SK-N-SH (cell line): ENCODE results near the gene LY6G5C. TPM values are rescaled to one million over a fixed set of nuclear protein-coding genes. Genes with fewer than 3 reads are reported as not detected.

Experiments
- CTCF ChIA-PET: fragments of 300-600, 350-600 bp; formaldehyde crosslinking; extraction: SDS; loops from one replicate; lab custom pipeline; 2021; lab: Yijun Ruan, JAX
- POLR2A ChIA-PET: fragments of 350-600 bp; sonication (Branson Sonifier 250); formaldehyde crosslinking; extraction: SDS; loops from one replicate; lab custom pipeline; 2020; ENCODE audit warnings: antibody characterized with exemption, inconsistent platforms; lab: Yijun Ruan, JAX
- DNase-seq: peaks from one replicate; pipeline ENCODE4 v3.0.0; 2012
- H2AFZ ChIP-seq: fragments of 200-600 bp; sonication (generic); 2 replicates; pipeline ENCODE4 v1.8.1; 2016; ENCODE audit warnings: antibody characterized with exemption, mild to moderate bottlenecking, low read depth
- H3F3A ChIP-seq: fragments of 200-600 bp; sonication (generic); replicated peaks from 2 replicates; pipeline ENCODE3; 2016; ENCODE audit warnings: antibody characterized with exemption, mild to moderate bottlenecking; ENCODE audit not compliant: insufficient read depth
- H3K27ac ChIP-seq, 2 experiments: fragments of 200-500 bp in 1 of 2; fragments of 200-600 bp in 1 of 2; sonication (Bioruptor generic) in 1 of 2; sonication (generic), shearing (Covaris generic) in 1 of 2; 2 replicates each; pipeline versions ENCODE4 v1.5.1 to v1.6.1; 2014 to 2016; ENCODE audit warnings: low read depth in 2 of 2, inconsistent platforms in 1 of 2, low read length in 1 of 2, mild to moderate bottlenecking in 1 of 2, mixed read lengths in 1 of 2
- H3K27me3 ChIP-seq: fragments of 200-600 bp; sonication (generic), shearing (Covaris generic); 2 replicates; pipeline ENCODE4 v1.6.1; 2016; ENCODE audit warnings: mixed run types; ENCODE audit not compliant: insufficient read depth
- H3K36me3 ChIP-seq, 2 experiments: fragments of 200-500 bp in 1 of 2; fragments of 200-600 bp in 1 of 2; sonication (Bioruptor generic) in 1 of 2; sonication (generic) in 1 of 2; replicated peaks in 1 of 2; 2 replicates each; pipeline versions ENCODE3 to v1.5.1; 2014 to 2016; ENCODE audit warnings: low read length in 1 of 2, mild to moderate bottlenecking in 1 of 2; ENCODE audit not compliant: insufficient read depth in 2 of 2, control insufficient read depth in 1 of 2
- H3K4me1 ChIP-seq, 2 experiments: fragments of 200-500 bp in 1 of 2; fragments of 200-600 bp in 1 of 2; sonication (Bioruptor generic) in 1 of 2; sonication (generic), shearing (Covaris generic) in 1 of 2; 2 replicates each; pipeline versions ENCODE4 v1.5.1 to v1.6.1; 2014 to 2016; ENCODE audit warnings: low read depth in 1 of 2, low read length in 1 of 2, mixed run types in 1 of 2; ENCODE audit not compliant: insufficient read depth in 2 of 2, control insufficient read depth in 1 of 2
- H3K4me2 ChIP-seq: fragments of 200-600 bp; sonication (generic), shearing (Covaris generic); 2 replicates; pipeline ENCODE4 v1.6.1; 2017; ENCODE audit warnings: mixed run types
- H3K4me3 ChIP-seq, 2 experiments: fragments of 200-500 bp in 1 of 2; fragments of 200-600 bp in 1 of 2; sonication (Bioruptor generic) in 1 of 2; sonication (generic), shearing (Covaris generic) in 1 of 2; 2 replicates each; pipeline versions ENCODE4 v1.5.1 to v1.8.1; 2014 to 2016; ENCODE audit warnings: low read depth in 2 of 2, inconsistent platforms in 1 of 2, low read length in 1 of 2, mild to moderate bottlenecking in 1 of 2, mixed read lengths in 1 of 2, moderate library complexity in 1 of 2
- H3K79me2 ChIP-seq: fragments of 200-600 bp; sonication (generic); 2 replicates; pipeline ENCODE4 v1.8.1; 2017; ENCODE audit warnings: mild to moderate bottlenecking; ENCODE audit not compliant: insufficient read depth
- H3K9ac ChIP-seq: fragments of 200-600 bp; sonication (generic); 2 replicates; pipeline ENCODE4 v1.6.1; 2017; ENCODE audit warnings: mixed run types
- H3K9me2 ChIP-seq: fragments of 200-600 bp; sonication (generic); 2 replicates; pipeline ENCODE4 v1.6.1; 2017; ENCODE audit warnings: mixed run types
- H3K9me3 ChIP-seq: fragments of 200-600 bp; sonication (generic); 2 replicates; pipeline ENCODE4 v1.6.1; 2017; ENCODE audit warnings: mixed run types, mild to moderate bottlenecking, moderate library complexity
- H4K20me1 ChIP-seq: fragments of 200-600 bp; sonication (generic); 2 replicates; pipeline ENCODE4 v1.6.1; 2017; ENCODE audit warnings: mild to moderate bottlenecking, mixed run types; ENCODE audit not compliant: insufficient read depth
- EZH2phosphoT487 ChIP-seq: fragments of 200-600 bp; sonication (generic); IDR thresholded peaks from 2 replicates; pipeline ENCODE4 v1.6.1; 2017; ENCODE audit warnings: low read depth, mixed run types, mild to moderate bottlenecking, antibody characterized with exemption, moderate library complexity, borderline replicate concordance
- FOSL2 ChIP-seq: IDR thresholded peaks from 2 replicates; pipeline ENCODE4 v1.4.0; 2012; ENCODE audit warnings: low read depth, mild to moderate bottlenecking, moderate library complexity, borderline replicate concordance
- FOXJ3 ChIP-seq: sonication (generic); formaldehyde crosslinking; IDR thresholded peaks from 2 replicates; pipeline ENCODE4 v1.5.1; 2020; ENCODE audit warnings: mild to moderate bottlenecking, missing genetic modification reagents
- FOXM1 ChIP-seq: IDR thresholded peaks from 2 replicates; pipeline ENCODE4 v1.4.0; 2012; ENCODE audit warnings: low read depth, mild to moderate bottlenecking
- GATA2 ChIP-seq: sonication (generic); formaldehyde crosslinking; IDR thresholded peaks from 2 replicates; pipeline ENCODE4 v1.5.0; 2020; ENCODE audit warnings: mild to moderate bottlenecking, missing genetic modification reagents
- NFIC ChIP-seq: IDR thresholded peaks from 2 replicates; pipeline ENCODE4 v1.4.0; 2012; ENCODE audit warnings: borderline replicate concordance
- NRF1 ChIP-seq: IDR thresholded peaks from 2 replicates; pipeline ENCODE4 v1.6.1; 2012; ENCODE audit warnings: low read depth, mild to moderate bottlenecking, low read length
- POLR2AphosphoS5 ChIP-seq: IDR thresholded peaks from 2 replicates; pipeline ENCODE4 v1.6.1; 2012; ENCODE audit warnings: low read depth, low read length
- RXRA ChIP-seq: IDR thresholded peaks from 2 replicates; pipeline ENCODE4 v1.4.0; 2012; ENCODE audit warnings: low read depth, mild to moderate bottlenecking, borderline replicate concordance
- SIN3A ChIP-seq: IDR thresholded peaks from 2 replicates; pipeline ENCODE4 v1.6.1; 2012; ENCODE audit warnings: low read depth, mild to moderate bottlenecking, low read length, moderate library complexity, borderline replicate concordance
- SMC3 ChIP-seq: IDR thresholded peaks from 2 replicates; pipeline ENCODE4 v1.6.1; 2012; ENCODE audit warnings: low read depth, low read length, improper control_type of control experiment
- TCF12 ChIP-seq: IDR thresholded peaks from 2 replicates; pipeline ENCODE4 v1.4.0; 2012
- WGBS: methylation state at CpG from one replicate; pipeline ENCODE4 v1.1.6; 2017; ENCODE audit warnings: low lambda C conversion rate; 5-methylcytosine and 5-hydroxymethylcytosine counted together
- polyA plus RNA-seq, 3 experiments: library from polyadenylated mRNA; depleted of rRNA; stranded (reverse); fragments of >200 nt; gene quantifications; 2 replicates each; pipeline ENCODE4 v1.2.3, GENCODE V29; 2012
- TF ChIP-seq, protein P1 (sequence below): fragments of 150-350 bp; IDR thresholded peaks from 2 replicates; pipeline ENCODE4 v1.6.1; 2016; ENCODE audit warnings: mild to moderate bottlenecking, low read depth, low read length
- TF ChIP-seq, protein P2 (sequence below): IDR thresholded peaks from 2 replicates; pipeline ENCODE4 v1.4.0; 2012; ENCODE audit warnings: low read depth
- TF ChIP-seq, protein P3 (sequence below): fragments of 150-350 bp; IDR thresholded peaks from 2 replicates; pipeline ENCODE4 v1.6.1; 2017; ENCODE audit warnings: antibody characterized with exemption, low read length, low read depth, borderline replicate concordance

Gene LY6G5C
- polyA plus RNA-seq, 1 of the 3 experiments (the other 2 are of a cell fraction): 1.1 TPM

DNA sequence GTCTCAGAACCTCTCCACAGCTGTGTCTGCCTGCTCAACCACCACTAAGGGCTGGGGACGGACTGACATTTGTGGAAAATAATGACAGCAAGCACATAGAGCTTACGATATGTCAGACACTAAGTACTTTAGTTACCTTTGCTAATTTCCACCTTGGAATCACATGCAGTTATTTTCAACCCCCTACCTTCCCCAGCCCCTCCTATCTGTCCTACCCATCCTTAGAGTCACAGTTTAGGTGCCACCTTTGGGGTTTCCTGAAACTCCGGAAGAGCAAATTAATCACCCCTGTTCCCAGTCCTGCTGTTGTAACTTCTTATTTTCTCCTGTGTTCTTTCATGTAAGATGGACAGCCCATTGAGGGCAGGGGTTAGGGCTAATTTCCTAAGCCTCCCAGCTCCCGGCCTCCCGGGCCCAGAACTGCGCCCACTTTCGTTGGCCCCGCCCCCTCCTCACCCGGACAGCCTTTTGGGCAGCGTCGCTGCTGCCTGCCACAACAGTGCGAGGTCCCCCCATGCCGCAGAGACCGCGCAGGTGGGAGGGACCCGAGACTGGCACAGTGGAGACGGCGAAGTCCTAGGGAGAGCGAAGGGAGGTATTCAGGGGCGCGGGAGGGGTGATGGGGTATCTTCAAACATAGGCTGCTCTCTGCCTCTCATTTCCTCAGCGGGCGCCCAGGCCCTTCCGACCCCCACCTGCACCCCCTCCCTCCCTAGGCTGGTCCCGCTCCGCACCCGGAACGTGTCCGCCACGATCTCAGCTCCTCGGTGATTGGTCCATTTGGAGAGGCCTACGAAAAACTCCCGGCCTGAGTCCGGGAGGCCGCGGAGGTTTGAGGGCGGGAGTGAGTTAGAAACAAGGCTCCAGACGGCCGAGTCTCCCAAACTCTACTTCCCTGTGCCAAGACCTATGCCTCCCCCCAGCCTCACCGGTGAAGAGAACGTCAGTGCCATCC lies 47.1 kb upstream of the LY6G5C start (continued):
- TF ChIP-seq, protein P1, sequence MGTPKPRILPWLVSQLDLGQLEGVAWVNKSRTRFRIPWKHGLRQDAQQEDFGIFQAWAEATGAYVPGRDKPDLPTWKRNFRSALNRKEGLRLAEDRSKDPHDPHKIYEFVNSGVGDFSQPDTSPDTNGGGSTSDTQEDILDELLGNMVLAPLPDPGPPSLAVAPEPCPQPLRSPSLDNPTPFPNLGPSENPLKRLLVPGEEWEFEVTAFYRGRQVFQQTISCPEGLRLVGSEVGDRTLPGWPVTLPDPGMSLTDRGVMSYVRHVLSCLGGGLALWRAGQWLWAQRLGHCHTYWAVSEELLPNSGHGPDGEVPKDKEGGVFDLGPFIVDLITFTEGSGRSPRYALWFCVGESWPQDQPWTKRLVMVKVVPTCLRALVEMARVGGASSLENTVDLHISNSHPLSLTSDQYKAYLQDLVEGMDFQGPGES: no peak

DNA sequence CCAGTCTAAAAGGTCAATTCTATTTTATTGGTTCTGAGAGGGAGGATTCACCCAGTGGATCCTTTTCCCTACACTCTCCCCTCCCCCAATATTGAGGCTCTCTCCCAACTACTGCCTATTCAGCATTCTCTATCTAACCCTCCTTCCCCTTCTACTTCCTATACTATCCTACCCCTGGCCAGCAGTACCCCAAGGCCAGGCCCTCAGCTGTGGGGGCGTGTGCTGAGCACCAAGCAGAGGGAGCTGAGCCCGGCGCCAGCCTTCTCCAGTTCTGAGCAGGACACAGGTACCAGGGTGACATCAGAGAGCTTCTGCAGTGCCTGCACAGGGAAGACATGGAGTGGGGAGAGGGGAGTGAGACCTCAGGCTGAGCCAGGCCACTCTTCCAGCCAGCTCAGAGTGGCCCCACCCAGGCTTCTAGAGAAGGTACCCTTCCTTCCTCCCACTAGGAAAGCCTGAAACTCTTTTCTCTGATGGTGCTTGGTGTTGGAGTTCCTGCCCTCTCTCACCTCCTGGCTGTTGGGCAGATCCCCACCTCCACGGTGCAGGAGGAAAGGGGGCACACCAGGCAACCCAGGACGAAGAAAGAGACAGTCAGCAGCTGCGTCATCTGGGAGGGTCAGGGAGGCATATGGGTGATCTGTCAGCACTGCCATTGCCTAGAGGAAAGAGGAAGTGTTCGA lies 46.3 kb upstream of the LY6G5C start:
- peaks cover 27% of the 10 kb centered on the region for H3F3A ChIP-seq
- TF ChIP-seq FOXJ3 (CRISPR knock-in tag): no peak
- TF ChIP-seq POLR2AphosphoS5: no peak
- TF ChIP-seq RXRA: no peak
- no peak for TF ChIP-seq NFIC
- no peak for TF ChIP-seq SMC3
- TF ChIP-seq FOXM1: no peak
- TF ChIP-seq NRF1: no peak
- TF ChIP-seq SIN3A: no peak
- TF ChIP-seq, protein P2, sequence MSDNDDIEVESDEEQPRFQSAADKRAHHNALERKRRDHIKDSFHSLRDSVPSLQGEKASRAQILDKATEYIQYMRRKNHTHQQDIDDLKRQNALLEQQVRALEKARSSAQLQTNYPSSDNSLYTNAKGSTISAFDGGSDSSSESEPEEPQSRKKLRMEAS: no peak
- TF ChIP-seq, protein P3, sequence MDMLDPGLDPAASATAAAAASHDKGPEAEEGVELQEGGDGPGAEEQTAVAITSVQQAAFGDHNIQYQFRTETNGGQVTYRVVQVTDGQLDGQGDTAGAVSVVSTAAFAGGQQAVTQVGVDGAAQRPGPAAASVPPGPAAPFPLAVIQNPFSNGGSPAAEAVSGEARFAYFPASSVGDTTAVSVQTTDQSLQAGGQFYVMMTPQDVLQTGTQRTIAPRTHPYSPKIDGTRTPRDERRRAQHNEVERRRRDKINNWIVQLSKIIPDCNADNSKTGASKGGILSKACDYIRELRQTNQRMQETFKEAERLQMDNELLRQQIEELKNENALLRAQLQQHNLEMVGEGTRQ: no peak
- no peak for TF ChIP-seq FOSL2
- TF ChIP-seq TCF12: no peak
- no peak for TF ChIP-seq GATA2 (CRISPR knock-in tag)
- TF ChIP-seq EZH2phosphoT487: no peak
- no peak overlapping the region for H3K4me3 ChIP-seq
- H3K36me3 ChIP-seq: peaks cover 37 to 39% of the 10 kb centered on the region in 2 experiments
- CTCF ChIA-PET: interaction anchor here (1.5 to 7.3 kb wide), 4 partner anchors 13 to 103 kb away, joined by 6 to 45 read pairs (median 24); partner anchors contain the start of gene MSH5
- no peak for DNase-seq
- H3K9ac ChIP-seq: no peak overlapping the region
- WGBS: 94% methylated on average over 6 of the region's 7 CpGs
- H2AFZ ChIP-seq: no peak overlapping the region
- H3K9me2 ChIP-seq: no peaks in the 10 kb centered on the region
- H4K20me1 ChIP-seq: peaks cover 9% of the 10 kb centered on the region; the same call in 1 of the 2 replicates
- H3K4me2 ChIP-seq: no peak overlapping the region
- no peaks in the 10 kb centered on the region for H3K27me3 ChIP-seq
- peaks cover 22% of the 10 kb centered on the region; the same call in 1 of the 2 replicates for H3K79me2 ChIP-seq
- H3K4me1 ChIP-seq: peaks cover 13 to 14% of the 10 kb centered on the region in 2 experiments; a peak in 1 of 4 replicates
- no peaks in the 10 kb centered on the region for H3K9me3 ChIP-seq
- POLR2A ChIA-PET: no interaction called here
- no peak overlapping the region for H3K27ac ChIP-seq
